ENCODE data around the gene TSPYL1.

DNA sequence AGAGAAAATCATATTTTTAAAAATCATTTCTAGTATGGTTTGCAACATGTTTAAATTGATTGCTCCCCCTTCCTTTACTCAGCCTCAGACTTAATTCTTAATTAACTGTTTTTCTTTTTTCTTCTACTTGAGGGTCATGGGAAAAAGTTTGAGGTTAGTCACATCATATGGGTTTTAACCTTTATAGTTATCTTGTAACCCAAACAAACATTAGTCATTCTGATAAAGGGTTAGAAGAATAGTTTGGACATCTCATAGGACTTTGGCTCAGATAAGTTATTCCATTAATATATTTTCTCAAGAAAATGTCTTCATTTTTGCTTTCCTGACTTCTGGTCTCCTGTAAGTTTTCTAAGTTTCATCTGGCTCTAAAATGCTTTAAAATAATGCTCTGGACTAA is 34.5 kb upstream of the TSPYL1 start:
- TF ChIP-seq EZH2phosphoT487 (IDR thresholded peaks at IDR 0.05; ENCODE audit: borderline replicate concordance) (no peak), POLR2A (IDR thresholded peaks at IDR 0.05; ENCODE audit: borderline replicate concordance, extremely low read depth, insufficient read depth, insufficient read length) (no peak), POLR2AphosphoS5 (IDR thresholded peaks at IDR 0.05; ENCODE audit: low read depth, low read length) (no peak), RAD21 (IDR thresholded peaks at IDR 0.05; ENCODE audit: low read depth) (no peak), TCF7L2 (IDR thresholded peaks at IDR 0.05; ENCODE audit: borderline replicate concordance, extremely low read depth, insufficient read depth, insufficient read length) (no peak), JUND (IDR thresholded peaks at IDR 0.05) (no peak), YY1 (IDR thresholded peaks at IDR 0.05; ENCODE audit: extremely low read depth, insufficient replicate concordance, low read depth, low read length) (no peak), ZFX (IDR thresholded peaks at IDR 0.05) (no peak), EGR1 (IDR thresholded peaks at IDR 0.05; ENCODE audit: low read depth) (no peak), SP1 (IDR thresholded peaks at IDR 0.05; ENCODE audit: low read depth) (no peak), CEBPB (IDR thresholded peaks at IDR 0.05; ENCODE audit: low read depth) (no peak)
- TF ChIP-seq, protein P1, sequence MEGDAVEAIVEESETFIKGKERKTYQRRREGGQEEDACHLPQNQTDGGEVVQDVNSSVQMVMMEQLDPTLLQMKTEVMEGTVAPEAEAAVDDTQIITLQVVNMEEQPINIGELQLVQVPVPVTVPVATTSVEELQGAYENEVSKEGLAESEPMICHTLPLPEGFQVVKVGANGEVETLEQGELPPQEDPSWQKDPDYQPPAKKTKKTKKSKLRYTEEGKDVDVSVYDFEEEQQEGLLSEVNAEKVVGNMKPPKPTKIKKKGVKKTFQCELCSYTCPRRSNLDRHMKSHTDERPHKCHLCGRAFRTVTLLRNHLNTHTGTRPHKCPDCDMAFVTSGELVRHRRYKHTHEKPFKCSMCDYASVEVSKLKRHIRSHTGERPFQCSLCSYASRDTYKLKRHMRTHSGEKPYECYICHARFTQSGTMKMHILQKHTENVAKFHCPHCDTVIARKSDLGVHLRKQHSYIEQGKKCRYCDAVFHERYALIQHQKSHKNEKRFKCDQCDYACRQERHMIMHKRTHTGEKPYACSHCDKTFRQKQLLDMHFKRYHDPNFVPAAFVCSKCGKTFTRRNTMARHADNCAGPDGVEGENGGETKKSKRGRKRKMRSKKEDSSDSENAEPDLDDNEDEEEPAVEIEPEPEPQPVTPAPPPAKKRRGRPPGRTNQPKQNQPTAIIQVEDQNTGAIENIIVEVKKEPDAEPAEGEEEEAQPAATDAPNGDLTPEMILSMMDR (IDR thresholded peaks at IDR 0.05 in 2 of 3, conservative IDR thresholded peaks at IDR 0.05 in 1 of 3; ENCODE audit: borderline replicate concordance in 1 of 3, insufficient read depth in 1 of 3, low read depth in 2 of 3, low read length in 2 of 3), result no peak
- TF ChIP-seq, protein P2, sequence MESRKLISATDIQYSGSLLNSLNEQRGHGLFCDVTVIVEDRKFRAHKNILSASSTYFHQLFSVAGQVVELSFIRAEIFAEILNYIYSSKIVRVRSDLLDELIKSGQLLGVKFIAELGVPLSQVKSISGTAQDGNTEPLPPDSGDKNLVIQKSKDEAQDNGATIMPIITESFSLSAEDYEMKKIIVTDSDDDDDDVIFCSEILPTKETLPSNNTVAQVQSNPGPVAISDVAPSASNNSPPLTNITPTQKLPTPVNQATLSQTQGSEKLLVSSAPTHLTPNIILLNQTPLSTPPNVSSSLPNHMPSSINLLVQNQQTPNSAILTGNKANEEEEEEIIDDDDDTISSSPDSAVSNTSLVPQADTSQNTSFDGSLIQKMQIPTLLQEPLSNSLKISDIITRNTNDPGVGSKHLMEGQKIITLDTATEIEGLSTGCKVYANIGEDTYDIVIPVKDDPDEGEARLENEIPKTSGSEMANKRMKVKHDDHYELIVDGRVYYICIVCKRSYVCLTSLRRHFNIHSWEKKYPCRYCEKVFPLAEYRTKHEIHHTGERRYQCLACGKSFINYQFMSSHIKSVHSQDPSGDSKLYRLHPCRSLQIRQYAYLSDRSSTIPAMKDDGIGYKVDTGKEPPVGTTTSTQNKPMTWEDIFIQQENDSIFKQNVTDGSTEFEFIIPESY (IDR thresholded peaks at IDR 0.05; ENCODE audit: extremely low read depth, insufficient replicate concordance, low read length), result no peak
- TF ChIP-seq, protein P3, sequence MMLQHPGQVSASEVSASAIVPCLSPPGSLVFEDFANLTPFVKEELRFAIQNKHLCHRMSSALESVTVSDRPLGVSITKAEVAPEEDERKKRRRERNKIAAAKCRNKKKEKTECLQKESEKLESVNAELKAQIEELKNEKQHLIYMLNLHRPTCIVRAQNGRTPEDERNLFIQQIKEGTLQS (IDR thresholded peaks at IDR 0.05), result no peak
